ENCODE measurements around the gene CABP2. TPM values are rescaled to one million over a fixed set of nuclear protein-coding genes. Genes with fewer than 3 reads are reported as not detected.

Gene CABP2
- total and polyA plus RNA-seq, 2 donors from 2014 or later, result not detected

DNA sequence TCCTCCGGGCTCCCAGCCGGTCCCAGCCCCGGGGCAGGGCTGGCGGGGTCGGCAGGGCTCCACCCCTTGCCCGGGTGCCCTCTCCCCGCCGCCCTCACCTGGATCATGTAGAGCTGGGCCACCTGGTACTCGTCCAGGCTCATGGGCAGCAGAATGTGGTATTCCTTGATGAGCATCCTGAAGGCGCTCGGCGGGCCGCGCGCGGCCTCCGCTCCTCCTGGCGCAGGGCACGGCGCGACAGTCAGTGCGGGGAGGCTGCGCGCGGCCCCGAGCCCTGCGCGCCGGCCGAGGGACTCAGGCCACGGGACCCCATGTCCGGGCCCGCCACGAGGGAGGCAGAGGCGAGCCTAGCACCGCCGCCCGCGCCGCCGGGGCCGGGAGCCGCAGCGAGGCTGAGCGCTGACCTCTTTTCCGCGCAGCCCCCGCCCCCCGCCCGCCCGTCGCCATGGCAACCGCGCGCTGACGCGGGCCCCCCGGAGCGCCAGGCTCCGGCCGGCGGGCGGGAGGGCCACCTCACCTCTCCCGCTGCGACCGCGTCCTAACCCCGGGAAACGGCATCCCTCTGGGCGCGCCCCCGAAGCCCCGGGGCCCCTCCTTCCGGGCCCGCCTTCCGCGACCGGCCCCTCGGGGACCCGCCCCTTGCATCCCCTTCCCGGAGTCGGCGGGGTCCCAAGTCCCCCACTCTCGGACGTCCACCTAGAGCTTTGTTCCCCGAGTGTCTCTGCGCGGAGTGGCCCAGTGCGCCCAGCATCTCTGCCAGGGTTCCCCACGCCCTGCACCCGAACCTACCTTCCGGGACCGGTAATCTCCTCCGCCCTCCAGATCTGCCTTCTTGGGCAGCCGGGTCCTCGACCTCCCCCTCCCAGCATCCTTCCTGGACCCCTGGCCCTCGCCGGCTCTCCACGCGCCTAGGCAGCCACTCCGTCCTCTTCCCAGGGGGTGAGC is 19.0 kb downstream of the CABP2 start:
- no peak for FAIRE-seq
- no peaks in the 10 kb centered on the region for H3K27me3 ChIP-seq (ENCODE audit: control insufficient read depth, insufficient read depth, low read length)
- peak; percentile 33 to 83 (median 71) for DNase-seq
- H3K4me1 ChIP-seq (ENCODE audit: control insufficient read depth in 2 of 3, insufficient read depth in 2 of 3, low read depth in 1 of 3, low read length in 3 of 3), result peaks cover 0 to 31% (median 21%) of the 10 kb centered on the region in 3 donors
- intact Hi-C loops (cut with DNase I), result no loop called here
- no peaks in the 10 kb centered on the region for H3K9me3 ChIP-seq (ENCODE audit: control insufficient read depth in 2 of 3, insufficient read depth in 1 of 3, low read length in 3 of 3)
- peak overlapping the region; percentile 97 to 98 for H3K27ac ChIP-seq (ENCODE audit: low read depth in 2 of 2, low read length in 2 of 2)
- peak overlapping the region; percentile 6 to 77 (median 22) for H3K9ac ChIP-seq (ENCODE audit: low read length in 3 of 3)
- no peak for TF ChIP-seq CTCF (IDR thresholded peaks at IDR 0.05; ENCODE audit: borderline replicate concordance, extremely low read depth, insufficient read depth)
- H3K4me3 ChIP-seq (ENCODE audit: low read length in 3 of 3), result peak overlapping the region; percentile 41 to 78 (median 75)
- H3K36me3 ChIP-seq (ENCODE audit: control insufficient read depth in 2 of 3, insufficient read depth in 3 of 3, low read length in 3 of 3), result peaks cover 0 to 15% (median 8%) of the 10 kb centered on the region in 3 donors

- Histone ChIP-seq H3K4me3 (ENCODE audit: low read length in 3 of 3) (peak overlapping the region in 2 of 3 donors; percentile 6 to 39), H3K27me3 (ENCODE audit: control insufficient read depth, insufficient read depth, low read length) (no peaks in the 10 kb centered on the region), H3K27ac (ENCODE audit: low read depth in 2 of 2, low read length in 2 of 2) (no peak overlapping the region), H3K36me3 (ENCODE audit: control insufficient read depth in 2 of 3, insufficient read depth in 3 of 3, low read length in 3 of 3) (peaks cover 0 to 15% (median 8%) of the 10 kb centered on the region in 3 donors), H3K9ac (ENCODE audit: low read length in 3 of 3) (no peak overlapping the region), H3K4me1 (ENCODE audit: control insufficient read depth in 2 of 3, insufficient read depth in 2 of 3, low read depth in 1 of 3, low read length in 3 of 3) (peaks cover 0 to 27% (median 21%) of the 10 kb centered on the region in 3 donors), H3K9me3 (ENCODE audit: control insufficient read depth in 2 of 3, insufficient read depth in 1 of 3, low read length in 3 of 3) (no peaks in the 10 kb centered on the region)
- TF ChIP-seq CTCF (IDR thresholded peaks at IDR 0.05; ENCODE audit: borderline replicate concordance, extremely low read depth, insufficient read depth), result no peak
- intact Hi-C loops (cut with DNase I), result no loop called here
- FAIRE-seq (no peak), DNase-seq (peak in 1 of 5 donors; percentile 79)
These were observed 19.9 kb downstream of the CABP2 start for GRCh38 chr11:67503119-67504004.

- Histone ChIP-seq H3K36me3 (ENCODE audit: control insufficient read depth in 2 of 3, insufficient read depth in 3 of 3, low read length in 3 of 3) (peaks cover 0 to 15% (median 11%) of the 10 kb centered on the region in 3 donors), H3K27me3 (ENCODE audit: control insufficient read depth, insufficient read depth, low read length) (no peaks in the 10 kb centered on the region), H3K4me1 (ENCODE audit: control insufficient read depth in 2 of 3, insufficient read depth in 2 of 3, low read depth in 1 of 3, low read length in 3 of 3) (peaks cover 0 to 24% (median 21%) of the 10 kb centered on the region in 3 donors), H3K27ac (ENCODE audit: low read depth in 2 of 2, low read length in 2 of 2) (no peak overlapping the region), H3K4me3 (ENCODE audit: low read length in 3 of 3) (no peak overlapping the region), H3K9ac (ENCODE audit: low read length in 3 of 3) (no peak overlapping the region), H3K9me3 (ENCODE audit: control insufficient read depth in 2 of 3, insufficient read depth in 1 of 3, low read length in 3 of 3) (no peaks in the 10 kb centered on the region)
- no peak for TF ChIP-seq CTCF (IDR thresholded peaks at IDR 0.05; ENCODE audit: borderline replicate concordance, extremely low read depth, insufficient read depth)
- intact Hi-C loops (cut with DNase I), result no loop called here
- DNase-seq (peak in 1 of 5 donors; percentile 31), FAIRE-seq (no peak)
These were observed 20.8 kb downstream of the CABP2 start for GRCh38 chr11:67502328-67502979.

All from kidney (tissue), 14 donors.